NCI-H345 treated with DMSO at 0.1 percent for 48 hours (cell line): Measurements from ENCODE around the gene PAX8.

Experiments
- DNase-seq: peaks from one replicate; lab custom pipeline; 2025; ENCODE audit not compliant: unreplicated experiment; lab: John Stamatoyannopoulos, UW

PAX8 gene

GRCh38 chr2:113224647-113225236 lies 54.0 kb downstream of the PAX8 start:
- no peak for DNase-seq

GRCh38 chr2:113223813-113224212 lies 54.9 kb downstream of the PAX8 start:
- DNase-seq, result no peak

- no peak for DNase-seq
Measured at GRCh38 chr2:113221846-113222245, 56.9 kb downstream of the PAX8 start.

- no peak for DNase-seq
Measured at GRCh38 chr2:113220970-113221708, 57.6 kb downstream of the PAX8 start.

DNA sequence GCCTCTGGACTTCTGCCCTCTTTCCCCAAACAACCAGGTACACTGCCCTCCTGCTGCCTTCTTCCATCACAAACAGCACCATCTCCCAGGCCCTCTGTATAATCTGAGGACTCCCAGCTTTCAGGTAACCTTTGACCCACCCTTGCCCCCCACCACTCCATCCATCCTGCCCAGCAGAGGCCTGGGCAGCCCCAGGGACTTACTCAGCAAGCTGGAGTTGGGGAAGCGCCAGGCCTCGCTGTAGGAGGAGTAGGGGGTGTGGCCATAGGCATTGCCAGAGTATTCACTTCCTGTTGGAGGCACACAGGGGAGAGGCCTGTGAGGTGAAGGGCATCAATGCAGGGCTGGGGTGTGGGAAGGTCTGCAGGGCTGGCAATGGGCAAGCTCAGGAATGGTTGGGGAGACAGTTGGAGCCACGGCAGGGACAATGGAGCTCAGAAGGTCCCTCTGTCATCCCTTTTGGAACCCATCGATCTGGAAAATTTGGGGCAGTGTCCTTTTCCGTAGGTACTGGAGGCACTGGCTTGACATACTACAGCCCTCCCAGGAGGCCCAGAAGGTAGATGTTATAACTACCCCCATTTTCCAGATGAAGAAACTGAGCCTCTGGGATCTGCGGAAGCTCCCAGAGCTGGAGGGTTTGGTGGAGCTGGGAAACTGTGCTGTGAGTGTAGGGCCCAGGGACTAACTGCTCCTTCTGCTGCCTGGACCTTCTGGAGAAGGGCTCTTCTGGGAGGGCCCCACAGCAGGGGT lies 58.7 kb downstream of the PAX8 start:
- no peak for DNase-seq

- DNase-seq, result no peak
Measured at GRCh38 chr2:113219525-113219888, 59.2 kb downstream of the PAX8 start.

GRCh38 chr2:113219092-113219441 lies 59.7 kb downstream of the PAX8 start:
- DNase-seq, result no peak

- DNase-seq, result no peak
Measured at GRCh38 chr2:113218283-113219091, 60.2 kb downstream of the PAX8 start.

GRCh38 chr2:113217455-113218282 lies 61.1 kb downstream of the PAX8 start:
- DNase-seq, result no peak

DNA sequence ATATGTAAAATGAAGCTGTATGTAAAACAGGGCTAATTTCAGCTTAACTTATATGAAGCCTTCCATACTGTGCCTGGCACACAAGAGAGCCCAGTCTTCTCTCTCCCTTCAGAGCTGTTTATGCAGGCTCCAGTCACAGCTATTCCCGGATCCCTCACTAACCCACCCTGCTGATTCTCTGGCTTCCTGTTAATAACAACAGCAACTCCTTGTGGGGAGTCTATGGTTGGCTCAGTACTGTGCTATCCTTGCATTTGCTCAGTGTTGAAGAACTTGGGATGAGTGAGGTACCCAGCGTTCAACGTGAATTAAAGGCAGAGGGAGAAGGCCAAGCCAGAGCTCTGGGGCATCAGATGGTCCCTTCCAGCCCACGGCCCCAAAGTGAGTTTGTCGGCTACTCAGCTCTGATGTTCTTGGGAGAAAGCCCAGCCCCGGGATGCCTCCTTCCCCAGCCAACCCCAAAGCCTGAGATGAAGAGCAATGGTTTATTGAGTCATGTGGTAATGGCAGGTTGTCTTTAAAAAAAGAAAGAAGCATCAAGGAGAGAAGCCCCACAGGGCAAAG lies 61.7 kb downstream of the PAX8 start:
- DNase-seq, result no peak

GRCh38 chr2:113216321-113216720 lies 62.4 kb downstream of the PAX8 start:
- no peak for DNase-seq

DNA sequence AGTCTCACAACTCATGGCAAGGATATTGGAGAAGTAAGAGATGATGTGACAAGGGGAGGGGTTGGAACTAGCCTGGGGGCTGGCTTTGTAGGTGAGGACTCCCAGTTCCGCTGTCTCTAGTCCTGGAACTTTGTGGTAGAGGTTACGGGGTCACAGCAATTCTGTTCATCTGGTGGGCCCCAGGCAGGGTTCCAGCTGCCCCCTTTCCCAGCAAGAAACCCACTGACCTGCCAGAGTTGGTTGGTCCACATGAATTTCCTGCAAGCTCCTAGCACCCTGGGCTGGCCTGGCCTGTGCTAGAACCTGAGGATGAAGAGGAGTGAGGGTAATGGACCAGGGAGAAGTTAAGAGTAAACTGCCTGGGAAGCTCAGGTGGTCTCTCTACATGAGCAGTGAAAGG lies 63.7 kb downstream of the PAX8 start:
- no peak for DNase-seq

DNA sequence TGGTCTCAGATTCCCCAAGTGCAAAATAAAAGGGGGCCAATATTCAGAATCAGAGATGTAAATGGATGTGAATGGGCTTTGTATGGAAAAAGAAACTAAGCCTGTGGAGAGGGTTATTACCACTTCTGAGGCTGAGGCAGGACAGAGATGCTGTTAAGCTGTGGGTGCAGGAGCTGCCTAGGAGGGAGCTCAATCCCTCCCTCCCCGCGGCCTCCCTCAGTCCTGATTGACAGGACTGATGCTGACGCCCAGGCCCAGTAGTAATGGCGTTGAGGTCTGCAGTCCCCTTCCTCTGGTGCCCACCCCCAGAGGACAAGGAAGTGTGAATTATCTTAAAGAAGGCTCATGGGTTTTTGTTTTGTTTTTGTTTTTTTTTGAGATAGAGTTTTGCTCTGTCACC lies 64.6 kb downstream of the PAX8 start:
- no peak for DNase-seq

- DNase-seq, result no peak
Measured at GRCh38 chr2:113213061-113213930, 65.4 kb downstream of the PAX8 start.

- DNase-seq, result peak; percentile 45
Measured at GRCh38 chr2:113212245-113213060, 66.3 kb downstream of the PAX8 start.

DNA sequence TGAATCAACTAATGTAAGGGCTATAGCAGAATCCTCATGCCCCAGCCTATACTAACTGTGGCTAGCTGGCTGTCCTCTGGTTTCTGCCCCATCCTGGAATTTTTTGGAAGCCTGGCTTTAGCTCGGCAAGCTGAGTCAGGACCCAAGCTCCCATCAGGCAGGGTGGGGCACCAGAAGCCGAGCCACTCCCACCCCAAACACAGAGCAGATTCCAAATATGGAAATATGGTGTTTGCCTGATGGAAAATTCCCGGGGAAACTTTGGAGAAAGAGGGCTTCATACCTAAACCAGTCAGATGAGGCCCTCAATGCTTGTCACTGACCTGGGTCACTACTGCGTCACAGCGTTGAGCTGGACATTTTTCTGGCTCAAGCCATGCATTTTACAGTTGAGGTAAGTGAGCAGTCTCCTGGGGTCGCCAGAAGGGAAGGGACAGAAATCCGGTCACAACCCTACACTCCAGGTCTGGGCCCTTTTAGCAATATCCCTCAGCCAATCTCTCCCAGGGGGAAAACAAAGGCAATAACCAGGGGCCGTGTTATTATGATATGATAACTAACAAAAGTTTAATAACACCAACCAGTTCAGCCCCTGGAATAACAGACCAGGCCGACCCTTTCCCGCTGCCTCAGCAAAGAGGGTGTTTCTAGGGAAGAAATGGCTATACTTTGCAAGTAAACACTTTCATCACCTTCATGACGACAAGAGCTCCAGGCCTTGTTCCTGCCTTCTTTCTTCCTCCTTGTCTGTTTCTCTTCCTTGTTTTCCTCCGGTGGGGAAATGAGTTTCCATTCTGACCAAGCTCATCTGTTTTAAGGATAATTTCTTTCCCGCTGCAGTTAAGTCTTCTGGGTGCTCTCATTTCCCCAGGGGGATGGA lies 67.3 kb downstream of the PAX8 start:
- DNase-seq, result no peak

DNA sequence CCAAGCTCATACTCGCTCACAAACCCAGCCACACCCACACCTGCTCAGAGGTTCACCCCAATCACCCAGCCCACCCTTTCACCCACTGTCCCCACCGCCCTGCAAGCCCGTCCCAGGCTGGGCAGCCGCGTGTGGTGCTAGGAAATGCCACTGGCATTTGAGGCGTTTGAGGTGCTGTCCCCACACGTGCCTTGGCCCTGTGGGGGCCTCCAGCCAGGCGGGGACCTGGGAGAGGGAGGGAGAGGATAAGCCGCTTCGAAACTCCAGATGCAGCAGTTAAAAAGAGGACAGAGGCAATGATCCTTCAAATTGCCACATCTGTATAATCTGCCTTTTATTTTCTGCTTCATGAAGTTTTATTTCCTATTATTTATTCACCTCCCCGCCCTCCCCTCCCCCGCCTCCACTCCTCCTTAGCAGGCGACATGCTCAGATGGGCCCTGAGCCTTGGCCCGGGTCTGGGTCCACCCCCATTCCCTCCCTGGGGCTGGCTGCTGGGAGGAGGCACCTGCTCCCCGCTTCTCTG lies 69.0 kb downstream of the PAX8 start:
- no peak for DNase-seq
